Endothelial cell of umbilical vein (primary cell): ENCODE data around the gene CD1E.

Source experiments
- CTCF ChIP-seq, 2 donors: IDR thresholded peaks; 1 replicate in 1 of 2; 2 replicates in 1 of 2; pipeline ENCODE4 v1.5.1; 2011; ENCODE audit warnings: low read length in 2 of 2, mild to moderate bottlenecking in 2 of 2, moderate library complexity in 2 of 2, control low read depth in 1 of 2, inconsistent platforms in 1 of 2, low read depth in 1 of 2; ENCODE audit not compliant: insufficient read depth in 1 of 2; ENCODE audit errors: extremely low read depth in 1 of 2
- EZH2 ChIP-seq: IDR thresholded peaks from 2 replicates; pipeline ENCODE4 v1.6.1; 2012; ENCODE audit warnings: borderline replicate concordance, low read depth, mild to moderate bottlenecking, moderate library complexity, low read length, inconsistent platforms; ENCODE audit not compliant: severe bottlenecking
- JUN ChIP-seq: IDR thresholded peaks from 2 replicates; pipeline ENCODE4 v1.6.1; 2011; ENCODE audit warnings: borderline replicate concordance, low read depth; ENCODE audit not compliant: insufficient read length, insufficient read depth
- MAX ChIP-seq: IDR thresholded peaks from 2 replicates; pipeline ENCODE4 v1.6.1; 2011; ENCODE audit not compliant: insufficient read depth, insufficient read length
- POLR2A ChIP-seq: IDR thresholded peaks from 2 replicates; pipeline ENCODE4 v1.6.1; 2012; ENCODE audit warnings: low read depth, mild to moderate bottlenecking, control low read depth, low read length

- TF ChIP-seq JUN (no peak), MAX (no peak), POLR2A (no peak), EZH2 (no peak), CTCF (IDR thresholded peaks at IDR 0.05; ENCODE audit: extremely low read depth in 1 of 2, insufficient read depth in 1 of 2, low read depth in 1 of 2, low read length in 2 of 2) (no peak)
Observed at GRCh38 chr1:158335213-158335532, 18.5 kb upstream of the CD1E start.
